T-helper 2 cell treated with Interferon-gamma antibody and Interleukin-4, amounts not matched to agents 5 μg/mL and 100 μg/mL, for 36 hours (primary cell): ENCODE results near the gene GRHL3.
A peak's percentile ranks its signal among the peaks of the same experiment; 100 is the strongest.
"Not testable (repeated sequence)": the region's sequence is repeated elsewhere in the genome, so short reads cannot be mapped to it uniquely, and the experiment has no call there.

Experiments
- DNase-seq: peaks from one replicate; pipeline ENCODE4 v3.0.0; 2021; ENCODE audit warnings: low spot score
- H3K27ac Mint-ChIP-seq: one replicate; pipeline ENCODE4 v1.8.0; 2021; ENCODE audit warnings: mild to moderate bottlenecking, mixed read lengths
- H3K27me3 Mint-ChIP-seq: one replicate; pipeline ENCODE4 v1.8.0; 2021; ENCODE audit warnings: low read depth, mixed read lengths
- H3K36me3 Mint-ChIP-seq: one replicate; pipeline ENCODE4 v1.8.0; 2021; ENCODE audit warnings: low read depth, mixed read lengths
- H3K4me1 Mint-ChIP-seq: one replicate; pipeline ENCODE4 v1.8.0; 2021; ENCODE audit warnings: low read depth, mixed read lengths
- H3K4me3 Mint-ChIP-seq: one replicate; pipeline ENCODE4 v1.8.0; 2022; ENCODE audit warnings: mild to moderate bottlenecking, moderate library complexity, mixed read lengths
- H3K9me3 Mint-ChIP-seq: one replicate; pipeline ENCODE4 v1.8.0; 2021; ENCODE audit warnings: mixed read lengths

Gene GRHL3

GRCh38 chr1:24319312-24319863 is at the start of gene GRHL3:
TSS of gene GRHL3 (plus strand) at chr1:24319357. CDS start at chr1:24319552, 195 bp downstream.
- no peak for DNase-seq
- H3K36me3 Mint-ChIP-seq, result no peaks in the 10 kb centered on the region
- H3K9me3 Mint-ChIP-seq, result no peaks in the 10 kb centered on the region
- no peak within 1 kb of the TSS for H3K27ac Mint-ChIP-seq
- peaks cover 87% of the 10 kb centered on the region for H3K27me3 Mint-ChIP-seq
- peak within 1 kb of the TSS; percentile 41 for H3K4me3 Mint-ChIP-seq
- H3K4me1 Mint-ChIP-seq, result peaks cover 41% of the 10 kb centered on the region

- not testable (repeated sequence) for H3K27ac Mint-ChIP-seq, H3K4me3 Mint-ChIP-seq
- peaks cover 50% of the 10 kb centered on the region for H3K27me3 Mint-ChIP-seq
These were observed 44.7 kb upstream of the GRHL3 start for GRCh38 chr1:24274203-24275103.

GRCh38 chr1:24275104-24275410 is 44.1 kb upstream of the GRHL3 start:
- DNase-seq, result no peak
- Mint-ChIP-seq H3K27ac (no peak overlapping the region), H3K4me1 (peaks cover 11% of the 10 kb centered on the region), H3K9me3 (peaks cover 23% of the 10 kb centered on the region), H3K4me3 (no peak overlapping the region), H3K36me3 (no peaks in the 10 kb centered on the region), H3K27me3 (peaks cover 47% of the 10 kb centered on the region)

More at GRCh38 chr1:24274203-24275103, 44.7 kb upstream of the GRHL3 start:
- DNase-seq, H3K36me3 Mint-ChIP-seq: not testable (repeated sequence)
- H3K9me3 Mint-ChIP-seq, result peaks cover 27% of the 10 kb centered on the region
- peaks cover 11% of the 10 kb centered on the region for H3K4me1 Mint-ChIP-seq

GRCh38 chr1:24275510-24275909 is 43.6 kb upstream of the GRHL3 start:
- Mint-ChIP-seq H3K9me3 (peaks cover 19% of the 10 kb centered on the region), H3K27me3 (peaks cover 45% of the 10 kb centered on the region), H3K36me3 (no peaks in the 10 kb centered on the region), H3K4me3 (no peak overlapping the region), H3K27ac (no peak overlapping the region), H3K4me1 (peaks cover 11% of the 10 kb centered on the region)
- DNase-seq, result no peak

GRCh38 chr1:24276791-24277190 is 42.4 kb upstream of the GRHL3 start:
- Mint-ChIP-seq H3K4me3 (no peak overlapping the region), H3K9me3 (peaks cover 14% of the 10 kb centered on the region), H3K27me3 (peaks cover 32% of the 10 kb centered on the region), H3K4me1 (peaks cover 11% of the 10 kb centered on the region), H3K27ac (no peak overlapping the region), H3K36me3 (no peaks in the 10 kb centered on the region)
- DNase-seq, result no peak

GRCh38 chr1:24277420-24278169 is 41.6 kb upstream of the GRHL3 start:
- no peak overlapping the region for H3K27ac Mint-ChIP-seq

GRCh38 chr1:24278726-24279125 is 40.4 kb upstream of the GRHL3 start:
- H3K36me3 Mint-ChIP-seq, result no peaks in the 10 kb centered on the region
- no peak overlapping the region for H3K27ac Mint-ChIP-seq

More at GRCh38 chr1:24277420-24278169, 41.6 kb upstream of the GRHL3 start:
- Mint-ChIP-seq H3K4me3 (no peak overlapping the region), H3K36me3 (no peaks in the 10 kb centered on the region), H3K27me3 (peaks cover 26% of the 10 kb centered on the region), H3K9me3 (peaks cover 7% of the 10 kb centered on the region), H3K4me1 (peaks cover 11% of the 10 kb centered on the region)
- DNase-seq, result peak; percentile 12

GRCh38 chr1:24279590-24280232 is 39.4 kb upstream of the GRHL3 start:
- no peak for DNase-seq
- no peaks in the 10 kb centered on the region for H3K36me3 Mint-ChIP-seq
- peaks cover 12% of the 10 kb centered on the region for H3K27me3 Mint-ChIP-seq
- H3K4me1 Mint-ChIP-seq, result peaks cover 11% of the 10 kb centered on the region
- H3K9me3 Mint-ChIP-seq, result no peaks in the 10 kb centered on the region
- H3K4me3 Mint-ChIP-seq, result no peak overlapping the region
- no peak overlapping the region for H3K27ac Mint-ChIP-seq

More at GRCh38 chr1:24278726-24279125, 40.4 kb upstream of the GRHL3 start:
- Mint-ChIP-seq H3K9me3 (no peaks in the 10 kb centered on the region), H3K4me3 (no peak overlapping the region), H3K4me1 (peaks cover 11% of the 10 kb centered on the region), H3K27me3 (peaks cover 16% of the 10 kb centered on the region)
- DNase-seq, result no peak

- no peaks in the 10 kb centered on the region for H3K36me3 Mint-ChIP-seq
- H3K4me3 Mint-ChIP-seq, result no peak overlapping the region
- peaks cover 11% of the 10 kb centered on the region for H3K4me1 Mint-ChIP-seq
- no peak for DNase-seq
- H3K27me3 Mint-ChIP-seq, result peaks cover 4% of the 10 kb centered on the region
- no peaks in the 10 kb centered on the region for H3K9me3 Mint-ChIP-seq
- no peak overlapping the region for H3K27ac Mint-ChIP-seq
These were observed 37.6 kb upstream of the GRHL3 start for GRCh38 chr1:24281591-24281990.

GRCh38 chr1:24282491-24282890 is 36.7 kb upstream of the GRHL3 start:
- no peak for DNase-seq
- Mint-ChIP-seq H3K4me1 (peaks cover 7% of the 10 kb centered on the region), H3K27ac (no peak overlapping the region), H3K36me3 (no peaks in the 10 kb centered on the region), H3K4me3 (no peak overlapping the region), H3K27me3 (peaks cover 4% of the 10 kb centered on the region), H3K9me3 (no peaks in the 10 kb centered on the region)

GRCh38 chr1:24283326-24284155 is 35.6 kb upstream of the GRHL3 start:
- Mint-ChIP-seq H3K27me3 (peaks cover 6% of the 10 kb centered on the region), H3K36me3 (no peaks in the 10 kb centered on the region), H3K9me3 (no peaks in the 10 kb centered on the region), H3K27ac (no peak overlapping the region), H3K4me1 (peaks cover under 1% of the 10 kb centered on the region), H3K4me3 (no peak overlapping the region)
- DNase-seq, result no peak

- Mint-ChIP-seq H3K36me3 (no peaks in the 10 kb centered on the region), H3K9me3 (no peaks in the 10 kb centered on the region), H3K27ac (no peak overlapping the region), H3K4me3 (no peak overlapping the region), H3K4me1 (no peaks in the 10 kb centered on the region), H3K27me3 (peaks cover 4% of the 10 kb centered on the region)
- no peak for DNase-seq
These were observed 35.0 kb upstream of the GRHL3 start for GRCh38 chr1:24284156-24284471.

GRCh38 chr1:24285231-24285630 is 33.9 kb upstream of the GRHL3 start:
- Mint-ChIP-seq H3K27me3 (peaks cover 4% of the 10 kb centered on the region), H3K9me3 (no peaks in the 10 kb centered on the region), H3K27ac (no peak overlapping the region), H3K36me3 (no peaks in the 10 kb centered on the region), H3K4me3 (no peak overlapping the region), H3K4me1 (no peaks in the 10 kb centered on the region)
- DNase-seq, result no peak
